ENCODE measurements around the gene COMTD1.

GRCh38 chr10:75226095-75226494 lies 9.7 kb downstream of the COMTD1 start:
- TF ChIP-seq CTCF (IDR thresholded peaks at IDR 0.05) (no peak), POLR2A (IDR thresholded peaks at IDR 0.05) (no peak)

All from body of pancreas (tissue), 4 donors.